Fibroblast of lung (primary cell): ENCODE data around the gene HCN2. TPM values are rescaled to one million over a fixed set of nuclear protein-coding genes. Genes with fewer than 3 reads are reported as not detected.

Experiments
- DNase-seq, 2 donors: peaks; one replicate each; pipeline versions ENCODE4 v3.0.0 to v3.0.0-alpha.2; 2010; ENCODE audit warnings: low read depth in 2 of 2
- H2AFZ ChIP-seq: 2 replicates; pipeline ENCODE4 v1.5.1; 2012; ENCODE audit warnings: low read length, control low read depth, inconsistent platforms
- H3K27ac ChIP-seq: 2 replicates; pipeline ENCODE4 v1.5.1; 2011; ENCODE audit warnings: low read length, control low read depth; ENCODE audit not compliant: insufficient read depth
- H3K27me3 ChIP-seq: 2 replicates; pipeline ENCODE4 v1.5.1; 2011; ENCODE audit warnings: mild to moderate bottlenecking, low read length; ENCODE audit not compliant: control insufficient read depth, insufficient read depth
- H3K36me3 ChIP-seq: 2 replicates; pipeline ENCODE4 v1.5.1; 2011; ENCODE audit warnings: low read length; ENCODE audit not compliant: control insufficient read depth, insufficient read depth
- H3K4me1 ChIP-seq: 2 replicates; pipeline ENCODE4 v1.5.1; 2011; ENCODE audit warnings: low read length; ENCODE audit not compliant: control insufficient read depth, insufficient read depth; ENCODE audit errors: extremely low read depth
- H3K4me2 ChIP-seq: 2 replicates; pipeline ENCODE4 v1.5.1; 2011; ENCODE audit warnings: low read length, control low read depth; ENCODE audit not compliant: insufficient read depth; ENCODE audit errors: extremely low read depth
- H3K4me3 ChIP-seq, 4 experiments: fragments of 200-600 bp in 1 of 4; sonication (generic) in 1 of 4; replicated peaks in 1 of 4; 2 replicates each; pipeline ENCODE4 v1.5.1; 2011 to 2016; ENCODE audit warnings: low read length in 4 of 4, low read depth in 3 of 4, mild to moderate bottlenecking in 3 of 4, control low read depth in 2 of 4, inconsistent platforms in 1 of 4, mixed read lengths in 1 of 4; ENCODE audit not compliant: insufficient read depth in 1 of 4; ENCODE audit errors: control extremely low read depth in 1 of 4
- H3K79me2 ChIP-seq: 2 replicates; pipeline ENCODE4 v1.5.1; 2012; ENCODE audit warnings: mild to moderate bottlenecking, low read length, inconsistent platforms; ENCODE audit not compliant: control insufficient read depth, insufficient read depth
- H3K9ac ChIP-seq: 2 replicates; pipeline ENCODE4 v1.5.1; 2011; ENCODE audit warnings: mild to moderate bottlenecking, low read length, control low read depth; ENCODE audit not compliant: insufficient read depth
- H3K9me3 ChIP-seq: 2 replicates; pipeline ENCODE4 v1.5.1; 2012; ENCODE audit warnings: low read depth, low read length; ENCODE audit not compliant: control insufficient read depth, insufficient read depth
- H4K20me1 ChIP-seq: 2 replicates; pipeline ENCODE4 v1.5.1; 2011; ENCODE audit warnings: low read length; ENCODE audit not compliant: control insufficient read depth, insufficient read depth; ENCODE audit errors: extremely low read depth
- CTCF ChIP-seq, 2 donors: IDR thresholded peaks in 1 of 2; conservative IDR thresholded peaks in 1 of 2; 1 replicate in 1 of 2; 2 replicates in 1 of 2; pipeline ENCODE4 v1.5.1; 2011 to 2012; ENCODE audit warnings: low read length in 2 of 2, control low read depth in 1 of 2, inconsistent platforms in 1 of 2, low read depth in 1 of 2, mild to moderate bottlenecking in 1 of 2
- EZH2 ChIP-seq: IDR thresholded peaks from 2 replicates; pipeline ENCODE4 v1.5.1; 2012; ENCODE audit warnings: low read length, control low read depth, mild to moderate bottlenecking; ENCODE audit errors: missing control alignments
- polyA plus RNA-seq, 2 donors: library from polyadenylated mRNA; depleted of rRNA in 1 of 2; stranded (reverse) in 1 of 2; unstranded in 1 of 2; fragments of >200 nt; gene quantifications; 2 replicates each; pipeline ENCODE4 v1.2.1, GENCODE V29; 2011 to 2012; ENCODE audit warnings: missing spikeins in 1 of 2
- total RNA-seq: library from RNA; depleted of rRNA; stranded (reverse); fragments of >200 nt; gene quantifications from 2 replicates; pipeline ENCODE4 v1.2.1, GENCODE V29; 2014

HCN2 gene
- total and polyA plus RNA-seq, 2 donors (not counting 1 experiment from before 2014, with no cell fraction given), result 0.49 to 0.50 TPM

- H3K36me3 ChIP-seq, result no peaks in the 10 kb centered on the region
- H3K79me2 ChIP-seq, result no peaks in the 10 kb centered on the region
Measured at GRCh38 chr19:595326-596262, 5.9 kb downstream of the HCN2 start.

GRCh38 chr19:596263-596655, 6.6 kb downstream of the HCN2 start:
- Histone ChIP-seq H3K9me3 (no peaks in the 10 kb centered on the region), H3K27ac (no peak overlapping the region), H3K79me2 (no peaks in the 10 kb centered on the region), H3K9ac (no peak overlapping the region), H2AFZ (no peak overlapping the region), H3K4me3 (no peak overlapping the region), H3K36me3 (no peaks in the 10 kb centered on the region), H3K4me1 (no peaks in the 10 kb centered on the region), H3K27me3 (no peaks in the 10 kb centered on the region), H3K4me2 (no peak overlapping the region), H4K20me1 (no peaks in the 10 kb centered on the region)
- DNase-seq, result no peak
- TF ChIP-seq EZH2 (no peak), CTCF (conservative IDR thresholded peaks at IDR 0.05 in 1 of 2, IDR thresholded peaks at IDR 0.05 in 1 of 2; ENCODE audit: low read depth in 1 of 2, low read length in 2 of 2) (no peak)

More at GRCh38 chr19:595326-596262, 5.9 kb downstream of the HCN2 start:
- Histone ChIP-seq H3K4me3 (no peak overlapping the region), H3K27me3 (no peaks in the 10 kb centered on the region), H4K20me1 (no peaks in the 10 kb centered on the region), H3K27ac (no peak overlapping the region), H3K4me1 (no peaks in the 10 kb centered on the region), H3K9ac (no peak overlapping the region), H3K4me2 (no peak overlapping the region), H3K9me3 (no peaks in the 10 kb centered on the region), H2AFZ (no peak overlapping the region)
- DNase-seq, result no peak
- TF ChIP-seq EZH2 (no peak), CTCF (conservative IDR thresholded peaks at IDR 0.05 in 1 of 2, IDR thresholded peaks at IDR 0.05 in 1 of 2; ENCODE audit: low read depth in 1 of 2, low read length in 2 of 2) (no peak)

- no peaks in the 10 kb centered on the region for H3K79me2 ChIP-seq
- no peak overlapping the region for H3K4me2 ChIP-seq
- H3K4me1 ChIP-seq, result no peaks in the 10 kb centered on the region
- H3K27me3 ChIP-seq, result no peaks in the 10 kb centered on the region
- H2AFZ ChIP-seq, result no peak overlapping the region
- DNase-seq, result no peak
- no peaks in the 10 kb centered on the region for H4K20me1 ChIP-seq
- H3K27ac ChIP-seq, result no peak overlapping the region
- H3K4me3 ChIP-seq, result no peak overlapping the region
- no peak for TF ChIP-seq CTCF (conservative IDR thresholded peaks at IDR 0.05 in 1 of 2, IDR thresholded peaks at IDR 0.05 in 1 of 2; ENCODE audit: low read depth in 1 of 2, low read length in 2 of 2)
- TF ChIP-seq EZH2, result no peak
- no peaks in the 10 kb centered on the region for H3K36me3 ChIP-seq
- no peaks in the 10 kb centered on the region for H3K9me3 ChIP-seq
- H3K9ac ChIP-seq, result no peak overlapping the region
Measured at GRCh38 chr19:597406-598315, 8.0 kb downstream of the HCN2 start.
